HCT116 (cell line): ENCODE data around the gene CGB2.

ENCODE experiments used
- ATF3 ChIP-seq: IDR thresholded peaks from 2 replicates; pipeline ENCODE4 v1.6.1; 2012
- CBX3 ChIP-seq: IDR thresholded peaks from 2 replicates; pipeline ENCODE4 v1.6.1; 2012; ENCODE audit warnings: low read depth
- EZH2 ChIP-seq: fragments of 200-600 bp; sonication (generic); IDR thresholded peaks from 2 replicates; pipeline ENCODE4 v1.6.1; 2017; ENCODE audit warnings: antibody characterized with exemption, mixed run types
- JUND ChIP-seq: IDR thresholded peaks from 2 replicates; pipeline ENCODE4 v1.6.1; 2012
- POLR2A ChIP-seq: IDR thresholded peaks from 2 replicates; pipeline ENCODE4 v1.7.0; 2011; ENCODE audit warnings: borderline replicate concordance; ENCODE audit not compliant: insufficient read depth, insufficient read length; ENCODE audit errors: extremely low read depth
- POLR2AphosphoS5 ChIP-seq: IDR thresholded peaks from 2 replicates; pipeline ENCODE4 v1.6.1; 2011; ENCODE audit warnings: mild to moderate bottlenecking, low read depth, low read length, moderate library complexity
- RAD21 ChIP-seq: IDR thresholded peaks from 2 replicates; pipeline ENCODE4 v1.6.1; 2012; ENCODE audit warnings: low read depth, mild to moderate bottlenecking
- SIN3A ChIP-seq: IDR thresholded peaks from 2 replicates; pipeline ENCODE4 v1.6.1; 2012; ENCODE audit warnings: low read depth
- YY1 ChIP-seq: IDR thresholded peaks from 2 replicates; pipeline ENCODE4 v1.6.1; 2011; ENCODE audit warnings: low read length, low read depth, moderate library complexity, mild to moderate bottlenecking; ENCODE audit not compliant: insufficient replicate concordance; ENCODE audit errors: extremely low read depth
- ZNF274 ChIP-seq: fragments of 200-500 bp; sonication (Bioruptor generic); IDR thresholded peaks from 2 replicates; pipeline ENCODE4 v1.6.1; 2014; ENCODE audit warnings: mild to moderate bottlenecking, low read depth, low read length, inconsistent platforms
- TF ChIP-seq, protein P1 (sequence below), 3 experiments: fragments of 200-600 bp in 1 of 3; sonication (generic) in 1 of 3; IDR thresholded peaks in 2 of 3; conservative IDR thresholded peaks in 1 of 3; 2 replicates each; pipeline ENCODE4 v1.5.1; 2012 to 2017; ENCODE audit warnings: low read depth in 2 of 3, low read length in 2 of 3, antibody characterized with exemption in 1 of 3, borderline replicate concordance in 1 of 3, control low read depth in 1 of 3, mild to moderate bottlenecking in 1 of 3, mixed read lengths in 1 of 3, mixed run types in 1 of 3, moderate library complexity in 1 of 3; ENCODE audit not compliant: insufficient read depth in 1 of 3
- TF ChIP-seq, protein P2 (sequence below): IDR thresholded peaks from 2 replicates; pipeline ENCODE4 v1.6.1; 2012
- TF ChIP-seq, protein P3 (sequence below): IDR thresholded peaks from 2 replicates; pipeline ENCODE4 v1.6.1; 2012; ENCODE audit warnings: low read depth

DNA sequence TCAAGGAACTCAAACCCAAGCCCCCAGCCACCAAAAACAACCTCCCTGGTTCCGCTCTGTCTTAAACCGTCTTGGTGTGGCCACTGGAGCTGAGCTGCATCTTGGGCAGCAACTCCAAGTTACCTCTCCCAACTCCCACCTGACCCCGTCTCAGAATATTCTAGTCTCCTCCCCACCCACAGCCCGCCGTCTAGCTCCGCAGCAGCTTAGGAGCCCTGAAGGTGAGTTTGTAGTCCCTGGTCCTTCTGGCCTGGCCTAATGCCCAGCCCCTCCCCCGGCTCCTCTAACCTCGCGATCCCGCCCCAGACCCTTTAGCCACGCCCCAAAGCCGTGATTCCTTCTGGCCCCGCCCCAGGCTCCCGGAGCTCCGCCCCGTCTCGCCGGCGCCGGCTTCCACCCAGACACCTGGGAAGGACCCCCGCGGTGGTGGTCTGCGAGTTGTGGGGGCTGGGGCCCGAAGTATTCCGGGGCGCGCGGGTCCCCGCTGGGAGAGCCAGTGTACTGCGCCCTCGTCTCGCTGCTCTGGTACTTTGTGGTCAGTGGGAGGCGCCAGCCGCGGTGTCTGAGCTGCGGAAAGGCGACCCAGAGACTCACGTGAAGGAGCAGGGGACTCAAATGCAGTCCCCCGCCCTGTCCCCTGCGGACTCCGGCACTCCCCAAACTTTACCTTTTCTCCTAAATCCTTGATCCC, 12.3 kb upstream of the CGB2 start:
- TF ChIP-seq, protein P1, sequence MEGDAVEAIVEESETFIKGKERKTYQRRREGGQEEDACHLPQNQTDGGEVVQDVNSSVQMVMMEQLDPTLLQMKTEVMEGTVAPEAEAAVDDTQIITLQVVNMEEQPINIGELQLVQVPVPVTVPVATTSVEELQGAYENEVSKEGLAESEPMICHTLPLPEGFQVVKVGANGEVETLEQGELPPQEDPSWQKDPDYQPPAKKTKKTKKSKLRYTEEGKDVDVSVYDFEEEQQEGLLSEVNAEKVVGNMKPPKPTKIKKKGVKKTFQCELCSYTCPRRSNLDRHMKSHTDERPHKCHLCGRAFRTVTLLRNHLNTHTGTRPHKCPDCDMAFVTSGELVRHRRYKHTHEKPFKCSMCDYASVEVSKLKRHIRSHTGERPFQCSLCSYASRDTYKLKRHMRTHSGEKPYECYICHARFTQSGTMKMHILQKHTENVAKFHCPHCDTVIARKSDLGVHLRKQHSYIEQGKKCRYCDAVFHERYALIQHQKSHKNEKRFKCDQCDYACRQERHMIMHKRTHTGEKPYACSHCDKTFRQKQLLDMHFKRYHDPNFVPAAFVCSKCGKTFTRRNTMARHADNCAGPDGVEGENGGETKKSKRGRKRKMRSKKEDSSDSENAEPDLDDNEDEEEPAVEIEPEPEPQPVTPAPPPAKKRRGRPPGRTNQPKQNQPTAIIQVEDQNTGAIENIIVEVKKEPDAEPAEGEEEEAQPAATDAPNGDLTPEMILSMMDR (IDR thresholded peaks at IDR 0.05 in 2 of 3, conservative IDR thresholded peaks at IDR 0.05 in 1 of 3; ENCODE audit: borderline replicate concordance in 1 of 3, insufficient read depth in 1 of 3, low read depth in 2 of 3, low read length in 2 of 3): 0 out of 6 replicates have a peak, but pooled peaks of 1 of the 3 experiments have one; percentile 9
- TF ChIP-seq, protein P2, sequence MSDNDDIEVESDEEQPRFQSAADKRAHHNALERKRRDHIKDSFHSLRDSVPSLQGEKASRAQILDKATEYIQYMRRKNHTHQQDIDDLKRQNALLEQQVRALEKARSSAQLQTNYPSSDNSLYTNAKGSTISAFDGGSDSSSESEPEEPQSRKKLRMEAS: no peak
- TF ChIP-seq JUND (no peak), ATF3 (no peak), POLR2A (no peak), SIN3A (no peak; the same call in 1 of the 2 replicates), RAD21 (no peak), POLR2AphosphoS5 (peak; percentile 76), EZH2 (no peak), ZNF274 (no peak), CBX3 (no peak), YY1 (no peak)
- TF ChIP-seq, protein P3, sequence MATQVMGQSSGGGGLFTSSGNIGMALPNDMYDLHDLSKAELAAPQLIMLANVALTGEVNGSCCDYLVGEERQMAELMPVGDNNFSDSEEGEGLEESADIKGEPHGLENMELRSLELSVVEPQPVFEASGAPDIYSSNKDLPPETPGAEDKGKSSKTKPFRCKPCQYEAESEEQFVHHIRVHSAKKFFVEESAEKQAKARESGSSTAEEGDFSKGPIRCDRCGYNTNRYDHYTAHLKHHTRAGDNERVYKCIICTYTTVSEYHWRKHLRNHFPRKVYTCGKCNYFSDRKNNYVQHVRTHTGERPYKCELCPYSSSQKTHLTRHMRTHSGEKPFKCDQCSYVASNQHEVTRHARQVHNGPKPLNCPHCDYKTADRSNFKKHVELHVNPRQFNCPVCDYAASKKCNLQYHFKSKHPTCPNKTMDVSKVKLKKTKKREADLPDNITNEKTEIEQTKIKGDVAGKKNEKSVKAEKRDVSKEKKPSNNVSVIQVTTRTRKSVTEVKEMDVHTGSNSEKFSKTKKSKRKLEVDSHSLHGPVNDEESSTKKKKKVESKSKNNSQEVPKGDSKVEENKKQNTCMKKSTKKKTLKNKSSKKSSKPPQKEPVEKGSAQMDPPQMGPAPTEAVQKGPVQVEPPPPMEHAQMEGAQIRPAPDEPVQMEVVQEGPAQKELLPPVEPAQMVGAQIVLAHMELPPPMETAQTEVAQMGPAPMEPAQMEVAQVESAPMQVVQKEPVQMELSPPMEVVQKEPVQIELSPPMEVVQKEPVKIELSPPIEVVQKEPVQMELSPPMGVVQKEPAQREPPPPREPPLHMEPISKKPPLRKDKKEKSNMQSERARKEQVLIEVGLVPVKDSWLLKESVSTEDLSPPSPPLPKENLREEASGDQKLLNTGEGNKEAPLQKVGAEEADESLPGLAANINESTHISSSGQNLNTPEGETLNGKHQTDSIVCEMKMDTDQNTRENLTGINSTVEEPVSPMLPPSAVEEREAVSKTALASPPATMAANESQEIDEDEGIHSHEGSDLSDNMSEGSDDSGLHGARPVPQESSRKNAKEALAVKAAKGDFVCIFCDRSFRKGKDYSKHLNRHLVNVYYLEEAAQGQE: no peak
